Activated gamma-delta T cell treated with anti-CD3 and anti-CD28 coated beads, Interleukin-2, amount 50 U/mL, for 16 hours (primary cell): Measurements from ENCODE around the gene NFIB.

Experiments
- DNase-seq: peaks from one replicate; pipeline ENCODE4 v3.0.0-alpha.2; 2020; ENCODE audit warnings: low read depth

The NFIB gene

DNA sequence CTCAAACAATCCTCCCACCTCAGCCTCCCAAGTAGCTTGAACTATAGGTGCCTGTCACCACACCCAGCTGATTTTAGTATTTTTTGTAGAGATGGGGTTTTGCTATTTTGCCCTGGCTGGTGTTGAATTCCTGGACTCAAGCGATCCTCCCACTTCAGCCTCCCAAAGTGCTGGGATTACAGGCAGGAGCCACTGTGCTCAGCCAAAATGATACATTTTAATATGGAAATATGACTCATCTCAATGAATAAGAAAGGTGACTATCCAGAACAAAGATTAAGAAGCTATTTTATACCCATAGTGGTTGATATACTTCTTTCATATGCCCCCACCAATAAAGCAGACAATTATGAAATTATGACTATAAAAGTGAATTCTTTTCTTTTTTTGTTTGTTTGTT is 166.2 kb downstream of the NFIB start:
- no peak for DNase-seq

DNA sequence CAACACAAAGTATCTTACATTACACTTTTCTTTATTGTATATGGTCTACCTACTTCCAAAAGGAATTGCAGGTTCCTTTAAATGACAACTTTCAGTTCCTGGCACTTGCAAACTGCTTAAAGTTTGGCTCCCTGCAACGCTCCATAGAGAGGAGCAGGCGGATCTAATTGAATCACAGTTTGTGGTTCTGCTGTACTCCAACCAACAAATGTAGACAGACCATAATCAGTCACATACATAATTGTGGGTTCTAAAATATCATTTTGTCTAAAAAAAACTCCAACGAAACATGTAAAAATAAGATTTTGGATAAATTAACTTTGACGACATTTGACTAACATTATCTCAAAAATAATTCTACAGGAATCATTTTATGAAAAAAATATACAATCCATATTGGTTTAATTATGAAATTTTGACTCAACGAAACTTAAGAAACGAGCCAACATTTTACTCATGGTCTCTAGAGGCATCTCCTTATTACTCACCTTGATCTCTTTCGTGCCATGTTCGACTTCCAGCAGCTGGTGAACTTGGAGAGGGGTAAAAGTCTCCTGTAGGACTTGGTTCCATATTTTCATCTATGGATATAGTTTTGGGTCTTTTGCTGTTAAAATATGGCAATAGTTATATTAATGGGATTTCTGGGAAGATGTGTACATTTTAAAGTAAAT is 167.6 kb downstream of the NFIB start:
- no peak for DNase-seq

DNA sequence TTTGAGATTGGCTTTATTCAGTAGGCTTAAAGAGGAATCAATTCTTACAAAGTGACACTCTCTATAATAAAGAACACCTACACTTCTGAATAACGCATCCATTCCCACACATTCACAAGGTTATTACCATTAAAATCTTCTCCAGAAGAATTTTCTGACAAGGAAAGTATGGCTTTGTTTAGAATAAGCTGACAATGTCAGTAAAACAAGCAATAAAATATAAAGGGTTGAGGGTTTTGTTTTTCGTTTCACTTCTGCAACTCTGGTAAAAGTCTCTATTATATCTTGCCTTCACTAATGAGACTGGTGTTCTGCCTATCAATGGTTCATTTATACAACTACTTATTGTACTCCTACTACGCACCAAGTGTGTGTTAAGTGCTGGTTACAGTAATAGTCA is 169.7 kb downstream of the NFIB start:
- no peak for DNase-seq

DNA sequence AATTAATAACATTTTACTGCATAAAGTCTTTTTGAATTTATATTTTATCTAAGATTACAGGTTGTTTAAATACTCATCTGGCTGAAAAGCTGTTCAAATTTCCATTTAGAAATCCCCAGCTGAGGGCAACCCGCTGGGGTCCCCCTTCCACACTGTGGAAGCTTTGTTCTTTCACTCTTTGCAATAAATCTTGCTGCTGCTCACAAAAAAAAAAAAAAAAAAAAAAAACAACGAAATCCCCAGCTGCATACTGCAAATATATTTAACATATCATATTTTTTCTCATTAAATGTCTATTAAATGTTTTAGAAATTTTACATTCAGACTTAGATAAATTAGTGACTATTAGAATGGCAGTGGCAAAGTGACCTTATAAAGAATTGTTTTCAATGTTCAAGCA is 172.2 kb downstream of the NFIB start:
- DNase-seq: no peak

DNA sequence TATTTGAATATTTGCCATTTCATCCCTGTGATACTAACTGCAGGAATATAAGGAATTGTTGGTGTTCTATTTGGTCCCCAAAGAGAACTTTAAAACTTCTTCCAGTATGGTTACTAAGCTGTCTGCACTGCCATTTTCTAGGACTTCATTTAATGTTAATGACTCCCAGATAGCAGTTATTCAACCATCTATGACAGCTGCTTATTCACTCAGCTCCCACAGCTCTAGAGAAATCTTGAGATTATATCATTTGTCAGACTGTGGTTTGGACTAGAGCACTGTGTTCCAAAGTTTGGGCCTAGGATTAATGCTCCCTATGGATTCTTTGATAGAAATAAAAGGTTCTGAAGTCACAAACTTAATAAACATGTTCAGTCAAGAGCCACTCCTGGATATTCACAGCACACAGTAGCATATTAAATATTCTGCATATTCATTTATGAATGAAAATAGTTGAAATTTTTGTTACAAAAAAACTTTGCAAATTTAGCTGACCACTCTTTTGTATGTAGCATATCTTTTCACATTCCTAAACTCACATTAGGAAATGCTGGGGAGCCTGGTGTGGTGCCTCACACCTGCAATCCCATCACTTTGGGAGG is 173.7 kb downstream of the NFIB start:
- no peak for DNase-seq

DNA sequence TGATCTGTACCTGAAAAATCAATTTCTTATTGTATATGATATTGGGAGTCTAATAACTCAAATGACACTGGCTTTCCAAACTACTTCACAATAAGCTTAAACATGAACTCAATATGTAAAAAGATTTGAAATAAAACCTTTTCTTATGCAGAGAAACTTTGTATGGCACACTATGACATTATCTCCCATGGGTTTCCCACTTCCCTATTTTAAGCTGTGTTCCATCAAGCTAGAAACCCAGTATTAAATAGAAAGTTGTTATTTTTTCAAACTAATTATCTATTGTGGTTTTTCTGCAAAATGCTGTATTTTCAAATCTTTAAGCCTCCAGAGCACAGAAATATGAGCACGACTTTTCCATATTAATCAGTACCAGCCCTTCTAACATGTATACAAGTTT is 174.7 kb downstream of the NFIB start:
- DNase-seq: no peak

DNA sequence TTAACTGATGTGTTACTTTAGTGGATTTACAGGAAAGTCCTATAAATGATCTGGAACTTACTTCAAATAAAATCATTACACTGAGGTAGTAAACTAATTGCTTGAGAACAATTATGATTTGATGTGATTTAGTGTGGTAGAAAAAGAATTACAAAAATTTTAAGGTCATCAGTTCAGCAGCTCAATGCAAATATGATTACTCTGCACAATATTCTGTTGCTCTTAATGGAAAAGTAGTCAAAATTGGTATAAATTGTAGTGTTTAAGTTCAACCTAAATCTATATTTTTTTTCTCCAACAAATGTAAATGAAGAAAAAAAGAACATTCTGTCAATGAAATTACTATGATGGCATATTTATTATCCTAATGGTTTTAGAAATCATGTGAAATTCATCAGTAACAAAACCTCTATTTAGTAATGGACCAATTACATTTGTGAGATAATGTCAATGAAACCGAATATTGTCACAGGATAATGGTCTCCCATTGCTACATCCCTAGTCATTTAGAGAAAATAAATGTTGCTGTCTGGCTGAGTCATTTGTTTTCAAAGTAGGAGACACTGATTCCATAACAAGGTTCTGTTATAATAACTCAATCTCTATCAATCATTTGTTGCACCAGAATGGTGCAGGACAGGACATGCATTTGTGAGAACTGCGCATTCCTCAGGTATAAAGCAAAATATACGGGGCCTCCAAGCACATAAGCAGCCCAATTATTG is 177.1 kb downstream of the NFIB start:
- no peak for DNase-seq

DNA sequence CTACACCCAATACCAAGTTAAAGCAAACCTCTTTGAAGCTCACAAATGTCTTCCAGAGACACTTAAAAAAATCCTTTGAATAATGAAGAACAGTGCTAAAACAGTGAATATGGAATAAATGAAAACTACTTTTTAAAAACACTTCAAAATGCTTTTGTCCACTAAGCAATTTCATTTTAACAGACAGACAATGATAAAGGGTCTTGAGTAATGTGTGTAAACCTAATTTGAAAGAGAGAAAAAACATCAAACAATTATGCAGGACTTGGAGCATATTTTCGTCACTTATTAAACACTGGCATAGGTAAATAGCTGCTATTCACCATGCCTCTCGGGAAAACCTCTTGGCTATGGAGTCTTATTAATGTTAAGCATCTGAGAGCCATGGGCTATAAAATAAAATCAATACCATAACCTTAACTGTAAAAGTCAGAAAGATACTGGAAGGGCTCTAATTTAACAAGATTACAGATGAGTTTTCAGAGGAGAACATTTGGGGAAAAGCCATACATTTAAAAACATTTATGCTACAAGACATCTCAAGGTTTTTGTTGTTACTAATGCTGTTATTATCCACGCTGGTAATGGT is 177.8 kb downstream of the NFIB start:
- no peak for DNase-seq

DNA sequence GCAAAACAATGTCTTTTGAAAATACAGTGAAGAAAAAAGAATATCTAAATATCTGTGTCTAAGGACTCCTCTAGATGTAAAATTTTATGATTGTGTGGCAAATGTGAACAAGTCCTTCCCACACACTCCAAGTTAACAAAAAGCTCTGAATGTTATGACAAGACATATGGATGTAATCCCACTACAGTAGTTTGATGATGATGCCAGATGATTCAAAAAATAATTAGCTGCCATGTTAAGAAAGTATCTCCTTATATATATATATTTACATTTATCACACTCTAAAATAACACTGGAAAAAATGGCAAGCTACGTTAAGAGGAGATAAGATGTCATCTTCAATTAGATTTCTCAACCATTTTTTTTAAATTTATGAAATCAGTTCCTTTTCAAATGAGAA is 178.5 kb downstream of the NFIB start:
- DNase-seq: no peak

DNA sequence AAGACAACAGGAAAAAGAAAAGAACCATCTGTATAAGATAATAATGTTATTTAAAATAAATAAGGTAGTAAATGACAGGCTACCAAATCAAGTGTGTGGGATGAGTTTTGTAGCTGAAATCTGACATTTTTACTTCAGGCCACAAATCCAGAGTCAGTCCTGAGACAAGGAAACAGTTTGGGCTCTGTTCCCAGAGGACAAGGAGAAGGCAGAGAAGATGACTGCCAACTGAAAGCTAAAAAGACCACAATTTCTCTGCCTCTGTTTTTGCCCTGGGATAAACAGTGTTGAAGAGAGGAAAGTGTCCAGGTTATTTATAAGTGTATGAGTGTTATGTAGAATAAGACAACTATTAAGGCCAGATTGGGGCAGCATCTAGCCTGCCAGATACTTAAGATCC is 180.5 kb downstream of the NFIB start:
- no peak for DNase-seq

DNA sequence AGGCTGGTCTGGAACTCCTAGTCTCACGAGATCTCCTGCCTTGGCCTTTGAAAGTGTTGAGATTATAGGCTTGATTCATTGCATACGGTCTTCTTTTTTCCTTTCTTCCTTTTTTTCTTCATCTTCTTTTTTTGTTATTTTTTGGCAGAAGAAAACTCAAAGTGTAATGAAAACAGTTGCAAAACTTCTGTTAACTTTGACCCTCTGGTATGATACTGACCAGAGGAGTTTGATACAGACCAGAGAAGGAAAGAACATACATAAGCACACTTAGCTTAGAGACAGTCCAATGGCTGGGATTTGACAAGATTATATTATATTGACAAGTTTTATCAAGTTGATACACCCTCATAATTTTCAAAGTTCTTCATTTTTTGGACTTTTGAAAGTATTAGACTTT is 181.2 kb downstream of the NFIB start:
- DNase-seq: no peak

DNA sequence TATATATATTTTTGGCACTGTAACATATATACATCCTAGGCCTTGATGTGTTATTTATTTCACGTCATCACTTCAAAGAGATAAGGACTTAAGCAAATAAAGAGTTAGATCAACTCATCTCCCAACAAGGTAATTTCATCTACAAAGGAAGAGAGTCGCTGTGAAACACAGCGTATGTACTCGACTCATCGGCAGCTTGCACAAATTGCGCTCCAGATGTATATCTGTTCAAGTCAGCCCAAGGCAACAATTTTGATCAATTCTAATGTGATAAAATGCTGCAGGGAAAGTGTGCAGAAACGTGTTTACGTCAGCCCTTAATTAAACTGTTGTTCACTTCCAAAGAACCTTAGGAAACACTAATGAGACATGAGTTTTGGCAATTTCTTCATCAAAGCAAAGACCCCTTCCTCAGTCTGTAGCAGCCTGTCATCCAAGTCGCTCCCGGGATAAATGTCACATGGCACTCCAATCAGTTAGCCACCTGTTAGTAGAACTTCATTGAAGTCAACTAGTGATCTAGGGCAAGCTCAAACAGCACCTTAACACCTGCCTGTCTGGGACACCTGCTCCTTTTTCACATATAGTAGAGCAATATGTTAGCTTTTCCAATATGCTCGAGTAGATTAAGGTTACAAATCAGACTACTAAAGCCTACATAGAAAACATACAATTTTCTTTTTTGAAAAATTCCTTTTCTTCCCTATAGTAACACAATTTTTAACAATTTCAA is 182.4 kb downstream of the NFIB start:
- no peak for DNase-seq

DNA sequence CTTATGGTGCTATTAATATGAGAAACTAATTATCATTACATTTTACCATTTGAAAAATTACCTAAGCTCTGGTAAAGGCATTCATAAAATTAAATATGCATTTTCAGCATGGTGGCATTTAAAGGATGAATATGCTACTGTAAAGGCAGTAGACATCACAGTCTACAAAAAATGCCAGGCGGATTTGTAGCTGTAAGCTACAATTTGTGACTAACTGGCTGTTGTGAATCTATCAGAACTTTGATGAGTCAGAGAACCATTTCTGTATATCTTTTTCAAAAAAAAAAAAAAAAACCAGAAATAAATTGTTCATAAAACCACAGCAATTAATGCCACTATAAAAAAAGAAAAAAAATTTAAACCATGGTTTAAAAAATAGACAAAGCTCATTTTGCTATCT is 186.3 kb downstream of the NFIB start:
- DNase-seq: no peak

DNA sequence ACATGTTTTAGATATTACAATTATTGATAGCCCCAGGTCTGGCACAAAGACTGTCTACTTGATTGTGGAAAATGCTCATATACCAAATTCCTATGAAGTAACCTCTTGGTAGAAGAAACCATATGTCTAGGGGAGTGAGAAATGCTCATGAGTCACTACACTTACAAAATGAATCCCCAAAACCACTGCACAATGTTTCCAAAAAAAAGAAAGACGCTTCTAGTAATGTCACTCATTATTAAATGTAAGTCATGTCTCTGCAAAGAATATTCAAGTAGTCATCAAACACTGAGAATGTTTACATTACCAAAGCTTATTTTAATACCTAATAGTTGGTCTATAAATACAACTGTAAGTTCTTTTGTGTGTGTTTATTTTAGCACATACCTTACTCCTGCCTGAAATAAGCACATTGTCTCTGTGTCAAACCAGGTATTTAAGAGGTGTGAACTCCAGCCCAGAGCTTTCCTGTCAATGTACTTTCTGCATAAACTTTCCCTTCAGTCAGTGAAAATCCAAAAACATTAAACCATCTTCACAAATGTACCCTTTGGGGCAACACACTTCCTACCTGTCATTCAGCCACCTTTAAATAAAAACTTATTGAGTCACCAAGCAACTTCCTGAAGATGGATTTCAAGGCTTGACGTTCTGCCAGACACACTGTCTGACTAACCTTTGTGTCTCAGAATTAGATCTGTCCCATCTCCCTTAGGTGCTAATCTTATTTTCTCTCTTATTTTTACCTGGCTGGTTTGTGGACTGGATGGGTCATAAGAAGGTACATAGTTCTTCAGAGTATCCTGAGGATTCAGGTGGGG is 194.0 kb downstream of the NFIB start:
- no peak for DNase-seq

DNA sequence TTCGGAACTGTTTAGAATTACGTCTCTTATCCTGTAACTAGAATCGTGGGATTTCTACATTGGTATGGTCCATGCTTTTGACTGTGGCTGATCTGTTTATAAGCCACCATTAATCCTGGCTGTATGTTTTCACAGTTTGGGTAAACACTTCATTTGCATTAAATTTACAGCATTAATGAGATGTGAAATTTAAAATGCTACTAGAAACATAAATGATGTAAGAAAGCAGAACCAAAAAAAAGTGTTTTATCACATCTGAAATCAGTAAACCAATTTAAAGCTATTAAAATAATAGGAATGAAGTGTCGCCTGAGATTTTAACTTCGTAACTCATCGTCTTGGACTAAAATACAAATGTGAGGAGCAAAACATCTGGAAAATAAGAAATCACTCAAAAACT is 201.7 kb downstream of the NFIB start:
- no peak for DNase-seq

DNA sequence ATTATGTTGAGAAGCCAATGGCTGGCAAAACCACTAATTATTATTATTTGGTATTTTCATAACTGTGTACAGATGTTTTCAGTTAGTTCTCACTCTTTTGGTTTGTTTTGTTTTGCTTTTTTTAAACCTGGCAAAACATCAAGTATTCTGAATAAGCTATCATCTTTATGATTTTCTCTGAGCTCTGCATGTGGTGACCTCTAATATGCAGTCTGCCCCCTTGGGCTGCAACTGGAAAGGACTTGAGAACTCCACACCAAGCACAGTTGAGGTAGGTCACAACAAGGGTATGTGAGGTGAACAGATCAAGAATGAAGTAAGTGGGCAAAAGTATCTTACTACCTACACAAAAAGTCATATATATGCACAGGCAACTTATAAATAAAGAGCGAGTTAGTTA is 202.2 kb downstream of the NFIB start:
- no peak for DNase-seq

DNA sequence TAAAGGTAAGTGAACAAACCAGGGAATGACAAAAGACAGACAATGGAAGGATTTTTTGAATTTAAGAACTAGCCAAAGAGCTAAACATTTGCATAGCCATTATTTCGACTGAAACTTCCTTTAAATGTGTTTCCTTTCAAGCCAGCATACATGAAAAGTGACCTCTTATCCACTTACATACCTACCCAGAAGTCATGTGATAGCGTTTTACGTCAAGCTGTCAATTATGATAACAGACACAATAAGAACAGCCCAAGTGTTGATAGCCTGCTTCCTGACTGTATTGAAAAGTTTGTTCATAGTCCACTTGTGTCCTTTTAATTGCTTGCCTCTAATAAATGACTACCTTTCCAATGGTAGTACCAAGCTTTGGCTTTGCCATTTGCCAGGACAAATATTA is 206.0 kb downstream of the NFIB start:
- DNase-seq: no peak

DNA sequence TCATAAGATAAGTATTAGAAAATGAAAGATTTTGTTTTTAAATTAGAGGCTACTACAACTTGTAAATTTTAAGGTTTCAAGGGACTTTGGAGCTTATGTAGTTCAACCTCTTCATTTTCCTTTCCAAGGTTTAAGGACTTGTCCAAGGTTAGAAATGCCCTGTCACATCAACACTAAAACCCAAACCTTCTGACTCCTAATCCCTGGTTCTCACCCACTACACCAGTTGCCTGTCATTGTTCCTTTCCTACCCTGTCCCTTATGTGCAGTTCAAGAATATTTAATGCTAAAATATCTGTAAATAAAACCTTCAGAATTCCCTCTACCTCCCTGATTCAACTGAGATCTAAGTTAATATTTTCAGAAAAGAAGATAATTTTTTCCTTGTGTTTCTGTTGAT is 206.4 kb downstream of the NFIB start:
- DNase-seq: no peak

DNA sequence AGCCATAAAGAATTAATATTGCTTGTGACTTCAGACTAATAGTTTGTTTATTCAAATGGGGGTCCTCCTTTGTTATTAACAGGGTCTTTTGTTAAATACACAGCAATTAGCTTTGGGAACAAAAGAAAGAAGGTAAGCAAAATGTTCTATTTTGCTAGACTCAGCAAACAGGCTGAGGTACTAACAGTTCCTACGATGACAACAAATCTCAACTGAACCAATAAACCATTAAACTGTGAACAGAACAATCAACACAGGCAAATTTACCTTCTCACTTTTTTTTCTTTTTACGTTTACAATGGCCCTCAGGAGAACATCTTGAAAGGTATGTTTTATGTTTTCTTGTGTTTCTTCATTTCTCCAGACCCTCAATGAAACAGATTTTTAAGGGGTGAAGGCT is 207.2 kb downstream of the NFIB start:
- DNase-seq: no peak

DNA sequence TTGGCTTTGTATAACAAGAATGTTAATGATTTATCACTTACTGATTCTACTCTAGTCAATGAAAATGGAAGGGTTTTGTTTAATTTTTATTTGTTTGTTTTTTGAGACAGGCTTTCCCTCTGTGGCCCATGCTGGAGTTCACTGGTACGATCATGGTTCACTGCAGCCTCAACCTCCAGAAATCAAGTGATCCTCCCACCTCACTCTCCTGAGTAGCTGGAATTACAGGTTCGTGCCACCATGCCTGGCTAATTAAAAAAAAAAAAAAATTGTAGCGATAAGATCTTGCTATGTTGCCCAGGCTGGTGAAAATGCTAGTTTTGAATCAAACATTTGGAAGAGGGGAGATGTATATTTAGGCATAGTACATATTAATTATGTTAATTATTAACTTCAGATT is 209.4 kb downstream of the NFIB start:
- DNase-seq: no peak

DNA sequence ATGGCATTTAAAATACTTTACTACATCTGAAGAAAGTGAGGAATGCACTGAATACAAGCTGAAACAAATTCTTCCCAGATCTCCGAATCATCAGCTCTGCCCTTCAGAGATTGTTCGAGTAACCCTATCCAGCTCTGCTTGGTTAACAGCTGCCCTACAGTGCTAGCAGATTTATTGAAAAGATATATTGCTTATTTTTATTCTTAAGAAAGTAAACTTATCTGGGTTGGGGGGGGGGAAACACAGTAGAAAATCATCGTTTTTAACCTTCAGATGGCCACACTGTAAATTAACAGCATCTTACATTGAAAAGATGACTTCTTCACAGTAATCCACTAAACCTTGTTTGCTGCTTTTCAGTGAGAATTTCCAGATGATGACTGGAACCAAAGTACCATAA is 210.8 kb downstream of the NFIB start:
- no peak for DNase-seq

DNA sequence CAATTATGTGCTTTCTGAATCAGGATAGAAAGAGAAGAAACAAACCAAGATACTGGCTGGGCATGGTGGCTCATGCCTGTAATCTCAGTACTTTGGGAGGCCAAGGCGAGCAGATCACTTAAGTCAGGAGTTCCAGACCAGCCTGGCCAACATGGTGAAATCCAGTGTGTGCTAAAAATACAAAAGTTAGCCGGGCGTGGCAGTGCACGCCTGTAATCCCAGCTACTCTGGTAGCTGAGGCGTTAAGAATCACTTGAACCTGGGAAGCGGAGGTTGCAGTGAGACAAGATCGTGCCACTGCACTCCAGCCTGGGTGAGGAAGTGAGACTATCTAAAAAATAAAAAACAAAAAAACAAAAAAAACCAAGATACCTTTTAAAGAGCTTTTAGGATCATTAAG is 214.2 kb downstream of the NFIB start:
- no peak for DNase-seq
